Thoracic aorta (tissue), 2 donors: ENCODE measurements around the gene CYSRT1. TPM values are rescaled to one million over a fixed set of nuclear protein-coding genes. Genes with fewer than 3 reads are reported as not detected.

ENCODE experiments used
- ATAC-seq: fragments of 150-250 bp; one replicate; pipeline ENCODE4 v1.8.0; 2017; ENCODE audit warnings: low read depth; ENCODE audit not compliant: insufficient number of reproducible peaks, low FRiP score
- DNase-seq: peaks from one replicate; pipeline ENCODE4 v3.0.0-alpha.2; 2020; ENCODE audit warnings: low spot score
- H3K27ac ChIP-seq, 2 donors: fragments of 200-600 bp; sonication (generic); 1 replicate in 1 of 2; 2 replicates in 1 of 2; pipeline ENCODE4 v1.5.1; 2016; ENCODE audit warnings: mild to moderate bottlenecking in 2 of 2, moderate library complexity in 2 of 2
- H3K27me3 ChIP-seq: fragments of 200-600 bp; sonication (generic); replicated peaks from 2 replicates; pipeline ENCODE4 v1.6.0; 2016; ENCODE audit warnings: mild to moderate bottlenecking; ENCODE audit not compliant: insufficient read depth
- H3K36me3 ChIP-seq: fragments of 200-600 bp; sonication (generic); one replicate; pipeline ENCODE4 v1.5.1; 2016
- H3K4me1 ChIP-seq, 2 donors: fragments of 200-600 bp; sonication (generic); 1 replicate in 1 of 2; 2 replicates in 1 of 2; pipeline versions ENCODE4 v1.5.1 to v1.6.0; 2016; ENCODE audit warnings: low read depth in 2 of 2, mild to moderate bottlenecking in 1 of 2; ENCODE audit not compliant: control insufficient read depth in 1 of 2
- H3K4me3 ChIP-seq: fragments of 200-600 bp; sonication (generic); 2 replicates; pipeline ENCODE4 v1.5.1; 2016; ENCODE audit warnings: mild to moderate bottlenecking
- H3K9me3 ChIP-seq: fragments of 200-600 bp; sonication (generic); 2 replicates; pipeline ENCODE4 v1.5.1; 2016
- CTCF ChIP-seq: fragments of 200-600 bp; sonication (generic); IDR thresholded peaks from one replicate; pipeline ENCODE4 v1.5.1; 2019; ENCODE audit warnings: antibody characterized with exemption
- total RNA-seq, 2 donors: library from RNA; depleted of rRNA; stranded (reverse); fragments of >200 nt; gene quantifications; one replicate each; pipeline versions ENCODE4 v1.1.0 to v1.2.3, GENCODE V29; 2016

The CYSRT1 gene
- total RNA-seq, 2 donors from 2014 or later: not detected

GRCh38 chr9:137191245-137191644, 33.7 kb upstream of the CYSRT1 start:
- H3K36me3 ChIP-seq: peaks cover 15% of the 10 kb centered on the region
- no peak overlapping the region for H3K4me3 ChIP-seq
- DNase-seq (no peak), ATAC-seq (no peak)
- peaks cover 28 to 34% of the 10 kb centered on the region in 2 donors for H3K4me1 ChIP-seq
- TF ChIP-seq CTCF: no peak
- H3K27ac ChIP-seq: no peak overlapping the region
- no peaks in the 10 kb centered on the region for H3K9me3 ChIP-seq
- no peaks in the 10 kb centered on the region for H3K27me3 ChIP-seq

GRCh38 chr9:137191691-137192447, 33.1 kb upstream of the CYSRT1 start:
- H3K36me3 ChIP-seq: peaks cover 15% of the 10 kb centered on the region
- H3K4me1 ChIP-seq: peaks cover 22 to 27% of the 10 kb centered on the region in 2 donors
- no peak for TF ChIP-seq CTCF
- no peak overlapping the region for H3K27ac ChIP-seq
- no peaks in the 10 kb centered on the region for H3K27me3 ChIP-seq
- no peak for ATAC-seq
- DNase-seq: no peak
- no peak overlapping the region for H3K4me3 ChIP-seq
- H3K9me3 ChIP-seq: no peaks in the 10 kb centered on the region

- Histone ChIP-seq H3K9me3 (no peaks in the 10 kb centered on the region), H3K4me3 (no peak overlapping the region), H3K27me3 (no peaks in the 10 kb centered on the region), H3K36me3 (peaks cover 15% of the 10 kb centered on the region), H3K4me1 (peaks cover 16 to 24% of the 10 kb centered on the region in 2 donors), H3K27ac (no peak overlapping the region)
- ATAC-seq: no peak
- TF ChIP-seq CTCF: no peak
- no peak for DNase-seq
These were observed 32.6 kb upstream of the CYSRT1 start for GRCh38 chr9:137192448-137192780.

GRCh38 chr9:137192859-137193258, 32.1 kb upstream of the CYSRT1 start:
- H3K36me3 ChIP-seq: peaks cover 15% of the 10 kb centered on the region
- ATAC-seq (no peak), DNase-seq (no peak)
- TF ChIP-seq CTCF: no peak
- peaks cover 12 to 24% of the 10 kb centered on the region in 2 donors for H3K4me1 ChIP-seq
- no peaks in the 10 kb centered on the region for H3K9me3 ChIP-seq
- no peak overlapping the region for H3K4me3 ChIP-seq
- H3K27me3 ChIP-seq: no peaks in the 10 kb centered on the region
- no peak overlapping the region for H3K27ac ChIP-seq

GRCh38 chr9:137193771-137194170, 31.2 kb upstream of the CYSRT1 start:
- DNase-seq (no peak), ATAC-seq (no peak)
- H3K9me3 ChIP-seq: no peaks in the 10 kb centered on the region
- H3K27ac ChIP-seq: no peak overlapping the region
- TF ChIP-seq CTCF: no peak
- H3K27me3 ChIP-seq: no peaks in the 10 kb centered on the region
- H3K4me1 ChIP-seq: peaks cover 13 to 32% of the 10 kb centered on the region in 2 donors
- H3K4me3 ChIP-seq: no peak overlapping the region
- H3K36me3 ChIP-seq: peaks cover 15% of the 10 kb centered on the region
